ENCODE data around the gene SHROOM4. TPM values are rescaled to one million over a fixed set of nuclear protein-coding genes. Genes with fewer than 3 reads are reported as not detected.

The SHROOM4 gene
- total and polyA plus RNA-seq, 4 donors, result 10.9 to 15.5 (median 12.5) TPM

DNA sequence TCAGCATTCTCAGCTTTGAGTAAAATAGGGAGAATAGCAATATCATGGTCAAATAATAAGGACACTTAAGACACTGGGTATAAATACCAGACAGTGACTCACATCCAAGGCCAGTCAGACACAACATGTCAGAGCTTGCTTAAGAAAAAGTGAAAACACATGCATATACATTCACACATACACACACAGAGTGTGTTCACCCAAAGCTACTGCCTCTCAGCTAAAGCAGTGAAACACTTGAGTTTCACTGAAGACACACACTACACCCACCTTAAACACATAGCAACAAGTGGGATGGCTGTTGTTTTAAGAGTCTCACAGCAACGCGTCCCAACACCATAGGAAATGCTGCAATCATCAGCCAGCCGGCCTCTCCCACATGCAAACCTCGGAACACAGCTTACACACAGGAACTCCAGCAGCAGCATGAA is 14.4 kb downstream of the SHROOM4 start:
- WGBS (ENCODE audit: insufficient coverage), result 68% methylated on average over 4 of the region's 4 CpGs
- no peak for DNase-seq (ENCODE audit: low read depth in 4 of 6, low spot score in 6 of 6)

GRCh38 chrX:50798783-50799182 is 15.2 kb downstream of the SHROOM4 start:
- H3K9me3 ChIP-seq (ENCODE audit: control insufficient read depth, insufficient read depth, low read length), result no peaks in the 10 kb centered on the region
- H3K4me1 ChIP-seq (ENCODE audit: control insufficient read depth, insufficient read depth, low read length), result peaks cover 2% of the 10 kb centered on the region
- no peak overlapping the region for H3K27ac ChIP-seq (ENCODE audit: low read depth, low read length)
- WGBS (ENCODE audit: insufficient coverage), result 48% methylated on average over 4 of the region's 4 CpGs
- no peak for DNase-seq (ENCODE audit: low read depth in 4 of 6, low spot score in 6 of 6)
- no peak overlapping the region for H3K4me3 ChIP-seq (ENCODE audit: low read depth, low read length)
- H3K27me3 ChIP-seq (ENCODE audit: control insufficient read depth, insufficient read depth, low read length), result peaks cover 10% of the 10 kb centered on the region
- no peaks in the 10 kb centered on the region for H3K36me3 ChIP-seq (ENCODE audit: control insufficient read depth, insufficient read depth, low read length)

More for the DNA sequence above, 14.4 kb downstream of the SHROOM4 start:
- peaks cover 2% of the 10 kb centered on the region for H3K4me1 ChIP-seq (ENCODE audit: control insufficient read depth, insufficient read depth, low read length)
- no peak overlapping the region for H3K4me3 ChIP-seq (ENCODE audit: low read depth, low read length)
- peaks cover 10% of the 10 kb centered on the region for H3K27me3 ChIP-seq (ENCODE audit: control insufficient read depth, insufficient read depth, low read length)
- no peak overlapping the region for H3K27ac ChIP-seq (ENCODE audit: low read depth, low read length)
- no peaks in the 10 kb centered on the region for H3K36me3 ChIP-seq (ENCODE audit: control insufficient read depth, insufficient read depth, low read length)
- H3K9me3 ChIP-seq (ENCODE audit: control insufficient read depth, insufficient read depth, low read length), result no peaks in the 10 kb centered on the region

DNA sequence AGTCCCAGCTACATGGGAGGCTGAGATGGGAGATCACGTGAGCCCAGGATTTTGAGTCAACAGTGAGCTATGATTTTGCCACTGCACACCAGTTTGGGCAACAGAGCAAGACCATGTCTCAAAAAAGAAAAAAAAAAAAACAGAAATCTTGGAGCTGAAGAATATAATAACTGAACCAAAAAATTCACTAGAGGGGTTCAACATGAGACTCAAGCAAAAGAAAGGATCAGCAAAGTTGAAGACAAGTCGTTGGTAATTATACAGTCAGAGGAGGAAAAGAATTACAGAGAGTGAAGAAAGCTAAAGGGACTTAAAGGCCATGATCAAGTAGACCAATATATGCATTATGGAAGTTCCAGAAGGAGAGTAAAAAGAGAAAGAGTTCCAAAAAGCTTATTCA is 26.9 kb downstream of the SHROOM4 start:
- H3K27ac ChIP-seq (ENCODE audit: low read depth, low read length), result no peak overlapping the region
- no peak overlapping the region for H3K4me3 ChIP-seq (ENCODE audit: low read depth, low read length)
- DNase-seq (ENCODE audit: low read depth in 4 of 6, low spot score in 6 of 6), result no peak
- no peaks in the 10 kb centered on the region for H3K4me1 ChIP-seq (ENCODE audit: control insufficient read depth, insufficient read depth, low read length)
- H3K36me3 ChIP-seq (ENCODE audit: control insufficient read depth, insufficient read depth, low read length), result no peaks in the 10 kb centered on the region
- WGBS (ENCODE audit: insufficient coverage), result 73% methylated on average over 2 of the region's 2 CpGs
- no peaks in the 10 kb centered on the region for H3K9me3 ChIP-seq (ENCODE audit: control insufficient read depth, insufficient read depth, low read length)
- H3K27me3 ChIP-seq (ENCODE audit: control insufficient read depth, insufficient read depth, low read length), result no peaks in the 10 kb centered on the region

DNA sequence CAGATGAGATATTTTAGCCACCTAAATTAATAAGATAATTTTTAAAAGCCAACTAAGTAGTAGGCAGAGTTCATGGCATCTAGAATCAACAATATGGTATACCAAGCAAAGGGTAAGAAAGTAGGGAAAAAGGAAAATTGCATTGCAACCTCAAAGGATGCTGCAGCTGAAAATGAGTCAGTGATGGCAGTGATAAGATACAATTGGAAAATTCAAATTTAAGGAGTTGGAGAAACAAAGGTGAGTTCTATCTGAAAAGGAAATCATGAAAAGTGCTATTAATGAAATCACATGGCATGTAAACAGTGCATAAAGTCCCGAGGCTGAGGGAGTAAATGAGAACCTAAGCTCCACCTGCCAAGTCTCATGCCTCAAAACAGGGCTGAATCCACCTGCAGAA is 33.9 kb downstream of the SHROOM4 start:
- Histone ChIP-seq H3K4me1 (ENCODE audit: control insufficient read depth, insufficient read depth, low read length) (no peaks in the 10 kb centered on the region), H3K36me3 (ENCODE audit: control insufficient read depth, insufficient read depth, low read length) (no peaks in the 10 kb centered on the region), H3K9me3 (ENCODE audit: control insufficient read depth, insufficient read depth, low read length) (no peaks in the 10 kb centered on the region), H3K27me3 (ENCODE audit: control insufficient read depth, insufficient read depth, low read length) (no peaks in the 10 kb centered on the region), H3K4me3 (ENCODE audit: low read depth, low read length) (no peak overlapping the region), H3K27ac (ENCODE audit: low read depth, low read length) (no peak overlapping the region)
- WGBS (ENCODE audit: insufficient coverage), result no CpG with 5 or more reads among the region's 1 CpG
- no peak for DNase-seq (ENCODE audit: low read depth in 4 of 6, low spot score in 6 of 6)

DNA sequence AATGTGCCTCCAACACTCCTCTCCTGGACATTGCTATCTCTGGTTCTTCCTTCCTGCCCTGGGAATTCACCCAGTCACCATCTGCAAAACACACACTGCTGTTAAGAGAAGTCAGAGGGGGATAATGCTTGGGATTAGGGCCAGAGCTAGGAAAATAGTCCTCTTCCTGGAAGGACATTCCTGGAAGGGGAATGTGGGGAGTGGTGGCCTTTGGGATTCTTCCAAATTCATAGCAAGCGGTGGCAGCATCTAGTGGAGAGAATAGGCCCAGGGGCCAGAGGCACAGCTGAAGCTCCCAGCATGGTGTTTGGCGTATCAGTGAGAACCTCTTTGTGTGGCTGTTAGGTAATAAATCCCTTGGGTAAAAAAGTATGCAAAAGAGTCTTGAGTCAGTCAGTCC is 34.3 kb downstream of the SHROOM4 start:
- 50% methylated on average over 1 of the region's 2 CpGs for WGBS (ENCODE audit: insufficient coverage)
- Histone ChIP-seq H3K4me3 (ENCODE audit: low read depth, low read length) (no peak overlapping the region), H3K9me3 (ENCODE audit: control insufficient read depth, insufficient read depth, low read length) (no peaks in the 10 kb centered on the region), H3K36me3 (ENCODE audit: control insufficient read depth, insufficient read depth, low read length) (no peaks in the 10 kb centered on the region), H3K27me3 (ENCODE audit: control insufficient read depth, insufficient read depth, low read length) (peaks cover 3% of the 10 kb centered on the region), H3K4me1 (ENCODE audit: control insufficient read depth, insufficient read depth, low read length) (no peaks in the 10 kb centered on the region), H3K27ac (ENCODE audit: low read depth, low read length) (no peak overlapping the region)
- peak in 1 of 6 donors; percentile 11 for DNase-seq (ENCODE audit: low read depth in 4 of 6, low spot score in 6 of 6)

DNA sequence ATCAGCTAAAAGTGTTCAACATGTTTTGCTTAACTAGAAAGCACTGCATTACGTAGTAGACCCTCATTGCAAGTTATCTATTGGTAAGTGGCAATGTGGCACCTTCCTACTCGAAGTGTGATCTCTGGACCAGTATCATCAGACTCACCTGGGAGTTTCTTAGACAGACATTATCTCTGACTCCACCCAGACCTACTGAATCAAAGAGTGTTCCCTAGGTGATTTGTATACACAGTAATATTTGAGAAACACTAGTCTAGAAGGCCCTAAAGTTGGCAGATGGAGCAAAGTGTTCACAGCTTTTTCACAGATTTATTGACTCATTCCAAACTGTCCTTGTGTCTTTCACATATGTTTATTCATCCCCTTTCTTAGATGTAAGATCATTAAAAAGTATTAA is 35.7 kb downstream of the SHROOM4 start:
- WGBS (ENCODE audit: insufficient coverage), result 60% methylated on average over 1 of the region's 2 CpGs
- DNase-seq (ENCODE audit: low read depth in 4 of 6, low spot score in 6 of 6), result no peak
- Histone ChIP-seq H3K27me3 (ENCODE audit: control insufficient read depth, insufficient read depth, low read length) (peaks cover 3% of the 10 kb centered on the region), H3K36me3 (ENCODE audit: control insufficient read depth, insufficient read depth, low read length) (no peaks in the 10 kb centered on the region), H3K4me3 (ENCODE audit: low read depth, low read length) (no peak overlapping the region), H3K4me1 (ENCODE audit: control insufficient read depth, insufficient read depth, low read length) (no peaks in the 10 kb centered on the region), H3K9me3 (ENCODE audit: control insufficient read depth, insufficient read depth, low read length) (no peaks in the 10 kb centered on the region), H3K27ac (ENCODE audit: low read depth, low read length) (no peak overlapping the region)

DNA sequence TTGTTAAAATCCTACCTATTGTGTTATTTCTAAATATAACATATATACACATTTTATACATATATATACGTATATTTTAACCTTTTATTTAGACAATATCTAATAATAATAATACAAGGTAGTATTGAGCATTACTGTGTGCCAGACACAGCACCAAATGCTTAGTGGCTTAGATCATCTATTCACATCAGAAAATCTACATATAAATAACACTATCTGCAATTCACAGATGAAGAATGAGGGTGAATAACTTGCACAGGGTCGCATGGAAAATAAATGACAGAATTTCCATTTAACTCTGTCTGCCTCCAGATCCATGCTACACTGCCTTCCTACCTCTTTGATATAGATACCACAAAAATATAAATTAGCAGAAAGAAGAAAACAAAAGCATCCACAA is 37.7 kb downstream of the SHROOM4 start:
- Histone ChIP-seq H3K4me3 (ENCODE audit: low read depth, low read length) (no peak overlapping the region), H3K36me3 (ENCODE audit: control insufficient read depth, insufficient read depth, low read length) (no peaks in the 10 kb centered on the region), H3K9me3 (ENCODE audit: control insufficient read depth, insufficient read depth, low read length) (no peaks in the 10 kb centered on the region), H3K27me3 (ENCODE audit: control insufficient read depth, insufficient read depth, low read length) (peaks cover 3% of the 10 kb centered on the region), H3K4me1 (ENCODE audit: control insufficient read depth, insufficient read depth, low read length) (no peaks in the 10 kb centered on the region), H3K27ac (ENCODE audit: low read depth, low read length) (no peak overlapping the region)
- WGBS (ENCODE audit: insufficient coverage), result no CpG with 5 or more reads among the region's 2 CpGs
- DNase-seq (ENCODE audit: low read depth in 4 of 6, low spot score in 6 of 6), result no peak

DNA sequence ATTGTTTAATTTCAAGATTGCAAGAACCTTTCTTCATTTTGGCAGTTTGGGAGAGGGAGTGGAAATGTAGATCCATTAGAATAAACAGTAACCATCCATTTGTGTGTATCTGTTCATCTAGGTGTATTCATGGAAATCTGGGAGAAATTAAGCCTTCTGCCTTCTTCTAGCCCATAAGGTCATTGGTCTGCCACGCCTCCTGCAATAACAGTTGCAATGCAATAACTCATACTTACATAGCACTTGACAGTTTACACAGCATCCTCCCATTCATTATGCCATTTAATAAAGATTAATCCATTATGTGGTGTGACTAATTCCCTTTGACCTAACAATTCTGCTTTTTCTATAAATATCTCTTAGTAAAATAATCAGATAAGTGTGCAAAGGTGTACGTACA is 42.6 kb downstream of the SHROOM4 start:
- peaks cover 5% of the 10 kb centered on the region for H3K27me3 ChIP-seq (ENCODE audit: control insufficient read depth, insufficient read depth, low read length)
- H3K4me1 ChIP-seq (ENCODE audit: control insufficient read depth, insufficient read depth, low read length), result no peaks in the 10 kb centered on the region
- no CpG with 5 or more reads among the region's 2 CpGs for WGBS (ENCODE audit: insufficient coverage)
- no peak overlapping the region for H3K27ac ChIP-seq (ENCODE audit: low read depth, low read length)
- DNase-seq (ENCODE audit: low read depth in 4 of 6, low spot score in 6 of 6), result no peak
- H3K9me3 ChIP-seq (ENCODE audit: control insufficient read depth, insufficient read depth, low read length), result no peaks in the 10 kb centered on the region
- H3K36me3 ChIP-seq (ENCODE audit: control insufficient read depth, insufficient read depth, low read length), result no peaks in the 10 kb centered on the region
- H3K4me3 ChIP-seq (ENCODE audit: low read depth, low read length), result no peak overlapping the region

- Histone ChIP-seq H3K4me1 (ENCODE audit: control insufficient read depth, insufficient read depth, low read length) (no peaks in the 10 kb centered on the region), H3K4me3 (ENCODE audit: low read depth, low read length) (no peak overlapping the region), H3K27ac (ENCODE audit: low read depth, low read length) (no peak overlapping the region), H3K9me3 (ENCODE audit: control insufficient read depth, insufficient read depth, low read length) (no peaks in the 10 kb centered on the region), H3K27me3 (ENCODE audit: control insufficient read depth, insufficient read depth, low read length) (peaks cover 7% of the 10 kb centered on the region), H3K36me3 (ENCODE audit: control insufficient read depth, insufficient read depth, low read length) (no peaks in the 10 kb centered on the region)
- WGBS (ENCODE audit: insufficient coverage), result 67% methylated on average over 2 of the region's 2 CpGs
- DNase-seq (ENCODE audit: low read depth in 4 of 6, low spot score in 6 of 6), result peak in 1 of 6 donors; percentile 7
Observed at GRCh38 chrX:50770702-50771101, 43.3 kb downstream of the SHROOM4 start.

DNA sequence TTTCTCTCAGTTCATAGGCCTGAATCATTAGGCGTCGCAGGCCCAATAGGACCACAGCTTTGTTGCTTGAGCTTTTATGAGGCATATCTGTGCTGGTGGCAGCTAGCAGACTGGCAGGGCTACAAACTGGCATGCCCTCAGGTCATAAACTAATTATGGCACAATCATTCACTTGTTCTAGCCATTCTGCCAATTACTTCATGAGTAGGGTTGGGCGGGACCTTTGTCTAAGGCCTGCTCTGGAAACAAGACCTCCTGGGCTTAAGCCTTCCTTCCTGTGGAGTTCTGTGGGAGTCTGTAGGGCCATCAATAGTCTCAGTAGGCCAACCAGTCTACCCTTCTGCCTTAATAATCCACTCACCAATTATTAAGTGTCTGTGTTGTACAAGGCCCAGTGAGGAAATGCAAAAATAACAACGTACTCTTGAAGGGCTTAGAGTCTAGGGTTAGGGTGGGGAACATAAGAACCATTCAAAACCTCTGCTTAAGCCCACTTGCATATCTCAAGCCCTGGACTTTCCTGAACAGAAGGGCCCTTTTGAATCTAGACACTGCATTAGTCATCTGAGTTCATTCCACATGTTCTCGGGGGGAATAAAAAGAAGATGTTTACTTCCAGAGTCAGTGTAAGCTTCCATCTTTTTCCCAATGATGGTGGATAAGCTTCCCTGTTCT is 44.5 kb downstream of the SHROOM4 start:
- H3K27ac ChIP-seq (ENCODE audit: low read depth, low read length), result peak overlapping the region; percentile 47
- WGBS (ENCODE audit: insufficient coverage), result 81% methylated on average over 2 of the region's 5 CpGs
- peaks cover 4% of the 10 kb centered on the region for H3K27me3 ChIP-seq (ENCODE audit: control insufficient read depth, insufficient read depth, low read length)
- peak in 2 of 6 donors; percentile 2 to 15 for DNase-seq (ENCODE audit: low read depth in 4 of 6, low spot score in 6 of 6)
- no peaks in the 10 kb centered on the region for H3K9me3 ChIP-seq (ENCODE audit: control insufficient read depth, insufficient read depth, low read length)
- H3K4me3 ChIP-seq (ENCODE audit: low read depth, low read length), result no peak overlapping the region
- no peaks in the 10 kb centered on the region for H3K36me3 ChIP-seq (ENCODE audit: control insufficient read depth, insufficient read depth, low read length)
- H3K4me1 ChIP-seq (ENCODE audit: control insufficient read depth, insufficient read depth, low read length), result no peaks in the 10 kb centered on the region
